Karpas-422 (cell line): ENCODE measurements around the gene FRAS1. TPM values are rescaled to one million over a fixed set of nuclear protein-coding genes. Genes with fewer than 3 reads are reported as not detected.

Source experiments
- DNase-seq: peaks from one replicate; pipeline ENCODE4 v3.0.0-alpha.2; 2015
- H2AFZ ChIP-seq: fragments of 200-600 bp; sonication (generic); 2 replicates; pipeline ENCODE4 v1.6.1; 2014; ENCODE audit warnings: antibody characterized with exemption, low read length, mixed read lengths
- H3K27ac ChIP-seq: fragments of 200-600 bp; sonication (generic); 2 replicates; pipeline ENCODE4 v1.5.1; 2014; ENCODE audit warnings: mild to moderate bottlenecking, low read length, moderate library complexity
- H3K27me3 ChIP-seq: fragments of 200-600 bp; sonication (generic); 2 replicates; pipeline ENCODE4 v1.6.1; 2014; ENCODE audit warnings: low read length, mixed read lengths
- H3K36me3 ChIP-seq: fragments of 200-600 bp; sonication (generic); 2 replicates; pipeline ENCODE4 v1.6.1; 2014; ENCODE audit warnings: low read length, mixed read lengths; ENCODE audit not compliant: insufficient read depth
- H3K4me1 ChIP-seq: fragments of 200-600 bp; sonication (generic); 2 replicates; pipeline ENCODE4 v1.6.1; 2014; ENCODE audit warnings: mild to moderate bottlenecking, low read length, mixed read lengths
- H3K4me2 ChIP-seq: fragments of 200-600 bp; sonication (generic); 2 replicates; pipeline ENCODE4 v1.6.1; 2014; ENCODE audit warnings: low read length, low read depth, mild to moderate bottlenecking; ENCODE audit not compliant: poor library complexity, severe bottlenecking
- H3K4me3 ChIP-seq: fragments of 200-600 bp; sonication (generic); 2 replicates; pipeline ENCODE4 v1.5.1; 2014; ENCODE audit warnings: mild to moderate bottlenecking, antibody characterized with exemption, low read length, mixed read lengths
- H3K79me2 ChIP-seq: fragments of 200-600 bp; sonication (generic); 2 replicates; pipeline ENCODE4 v1.6.1; 2014; ENCODE audit warnings: mild to moderate bottlenecking, low read length, mixed read lengths
- H3K9ac ChIP-seq: fragments of 200-600 bp; sonication (generic); 2 replicates; pipeline ENCODE4 v1.6.0; 2014; ENCODE audit warnings: low read length
- H3K9me2 ChIP-seq: fragments of 200-600 bp; sonication (generic), shearing (Covaris generic); replicated peaks from 2 replicates; pipeline ENCODE4 v1.6.0; 2014; ENCODE audit warnings: mild to moderate bottlenecking, low read length, moderate library complexity; ENCODE audit not compliant: insufficient read depth
- H3K9me3 ChIP-seq: fragments of 300-700, 200-600 bp; sonication (generic); 2 replicates; pipeline ENCODE4 v1.6.1; 2014; ENCODE audit warnings: low read length, mixed read lengths
- H4K20me1 ChIP-seq: fragments of 200-600 bp; sonication (generic); 2 replicates; pipeline ENCODE4 v1.6.1; 2014; ENCODE audit warnings: mild to moderate bottlenecking, antibody characterized with exemption, low read length, low read depth; ENCODE audit not compliant: insufficient read depth
- total RNA-seq: library from RNA; depleted of rRNA; stranded (reverse); fragments of >200 nt; shearing (Covaris generic); gene quantifications from 2 replicates; pipeline ENCODE4 v1.2.3, GENCODE V29; 2014; ENCODE audit warnings: low replicate concordance

The FRAS1 gene
- total RNA-seq, 1 experiment from 2014 or later, result not detected

DNA sequence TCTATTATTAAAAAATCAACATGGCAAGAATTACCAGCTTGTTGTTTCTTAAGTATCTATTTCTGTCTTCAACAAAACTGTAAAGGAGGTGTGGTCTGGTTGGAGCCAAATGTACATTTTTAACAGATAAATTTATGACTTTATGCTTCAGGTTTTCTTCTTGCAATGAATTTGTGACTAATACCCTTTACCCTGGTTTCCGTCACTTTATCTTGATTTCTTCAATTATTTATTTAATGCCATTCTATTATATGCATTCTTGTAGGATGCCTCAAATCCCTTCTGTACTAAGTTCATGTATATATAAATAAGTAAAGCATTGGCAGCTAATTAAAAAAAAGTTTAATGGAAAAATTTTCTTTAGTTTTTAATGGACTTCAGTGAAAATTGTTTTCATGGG is 453.0 kb downstream of the FRAS1 start:
- H3K36me3 ChIP-seq, result no peaks in the 10 kb centered on the region
- no peak overlapping the region for H2AFZ ChIP-seq
- H3K9me2 ChIP-seq, result no peaks in the 10 kb centered on the region
- H3K79me2 ChIP-seq, result no peaks in the 10 kb centered on the region
- DNase-seq, result no peak
- no peaks in the 10 kb centered on the region for H3K4me1 ChIP-seq
- H3K4me2 ChIP-seq, result no peak overlapping the region
- H3K4me3 ChIP-seq, result no peak overlapping the region
- no peaks in the 10 kb centered on the region for H3K9me3 ChIP-seq
- H4K20me1 ChIP-seq, result no peaks in the 10 kb centered on the region
- no peak overlapping the region for H3K27ac ChIP-seq
- no peak overlapping the region for H3K9ac ChIP-seq
- H3K27me3 ChIP-seq, result no peaks in the 10 kb centered on the region

DNA sequence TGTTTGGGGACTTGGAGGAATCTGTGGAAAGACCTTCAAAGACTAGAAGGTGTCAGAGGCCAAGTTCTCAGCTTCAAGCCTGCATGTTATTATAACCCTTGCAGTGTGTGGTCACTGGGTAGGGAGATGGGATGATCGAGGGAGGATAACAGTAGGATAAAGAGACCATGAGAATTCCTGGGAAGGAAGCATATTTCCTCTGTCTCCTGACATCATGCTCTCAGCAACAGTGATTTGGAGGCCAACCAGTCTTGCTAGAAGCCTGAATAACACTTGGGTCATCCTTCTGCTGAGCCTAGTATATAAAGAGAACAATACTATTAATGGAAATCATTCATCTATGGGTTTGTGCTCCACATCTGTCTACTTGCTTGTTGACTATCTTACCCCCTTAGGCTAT is 453.6 kb downstream of the FRAS1 start:
- Histone ChIP-seq H3K9me3 (no peaks in the 10 kb centered on the region), H3K36me3 (no peaks in the 10 kb centered on the region), H3K79me2 (no peaks in the 10 kb centered on the region), H3K4me1 (no peaks in the 10 kb centered on the region), H3K9me2 (no peaks in the 10 kb centered on the region), H3K4me2 (no peak overlapping the region), H4K20me1 (no peaks in the 10 kb centered on the region), H3K4me3 (no peak overlapping the region), H2AFZ (no peak overlapping the region), H3K27ac (no peak overlapping the region), H3K27me3 (no peaks in the 10 kb centered on the region), H3K9ac (no peak overlapping the region)
- no peak for DNase-seq

- Histone ChIP-seq H2AFZ (no peak overlapping the region), H4K20me1 (no peaks in the 10 kb centered on the region), H3K79me2 (no peaks in the 10 kb centered on the region), H3K4me2 (no peak overlapping the region), H3K36me3 (no peaks in the 10 kb centered on the region), H3K4me3 (no peak overlapping the region), H3K9ac (no peak overlapping the region), H3K4me1 (no peaks in the 10 kb centered on the region), H3K27me3 (no peaks in the 10 kb centered on the region), H3K9me2 (no peaks in the 10 kb centered on the region), H3K9me3 (no peaks in the 10 kb centered on the region), H3K27ac (no peak overlapping the region)
- DNase-seq, result no peak
These were observed 455.3 kb downstream of the FRAS1 start for GRCh38 chr4:78512357-78512920.

GRCh38 chr4:78513411-78513975 is 456.4 kb downstream of the FRAS1 start:
- Histone ChIP-seq H3K79me2 (no peaks in the 10 kb centered on the region), H4K20me1 (no peaks in the 10 kb centered on the region), H3K9me3 (no peaks in the 10 kb centered on the region), H3K9ac (no peak overlapping the region), H3K4me1 (no peaks in the 10 kb centered on the region), H3K27me3 (no peaks in the 10 kb centered on the region), H3K4me2 (no peak overlapping the region), H3K27ac (no peak overlapping the region), H3K36me3 (no peaks in the 10 kb centered on the region), H2AFZ (no peak overlapping the region), H3K9me2 (no peaks in the 10 kb centered on the region), H3K4me3 (no peak overlapping the region)
- no peak for DNase-seq

DNA sequence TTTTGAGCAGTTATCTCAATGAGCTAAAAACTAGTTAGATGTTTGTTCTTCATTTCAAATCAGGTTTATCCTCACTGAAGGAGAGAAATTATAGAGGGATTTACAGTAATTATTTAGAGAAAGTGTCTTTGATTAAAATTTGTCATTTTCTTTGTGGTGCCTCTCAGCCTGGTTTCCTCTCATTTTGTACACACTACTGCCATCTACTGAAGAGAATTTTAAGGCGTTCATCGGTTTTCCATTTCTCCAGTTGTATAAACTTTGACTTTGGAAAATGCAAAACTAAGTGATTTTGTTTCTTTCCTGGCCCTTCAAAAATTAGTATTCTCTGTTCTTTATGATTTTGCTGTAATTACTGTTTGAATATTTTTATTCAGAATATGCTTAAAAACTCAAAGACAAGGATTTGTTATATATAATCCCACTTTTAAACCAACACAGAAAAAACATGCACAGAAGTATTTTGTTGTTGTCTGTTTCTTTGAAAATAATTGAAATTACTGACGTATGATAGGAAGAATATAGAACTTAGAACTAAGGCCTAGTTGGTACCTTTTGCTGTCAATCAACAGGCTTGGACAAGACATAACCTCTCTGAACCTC is 460.0 kb downstream of the FRAS1 start:
- no peaks in the 10 kb centered on the region for H3K9me3 ChIP-seq
- H3K9me2 ChIP-seq, result no peaks in the 10 kb centered on the region
- H3K9ac ChIP-seq, result no peak overlapping the region
- no peaks in the 10 kb centered on the region for H3K79me2 ChIP-seq
- H3K4me2 ChIP-seq, result no peak overlapping the region
- H3K36me3 ChIP-seq, result no peaks in the 10 kb centered on the region
- H3K4me1 ChIP-seq, result no peaks in the 10 kb centered on the region
- DNase-seq, result peak; percentile 41
- H3K4me3 ChIP-seq, result no peak overlapping the region
- H3K27me3 ChIP-seq, result no peaks in the 10 kb centered on the region
- no peaks in the 10 kb centered on the region for H4K20me1 ChIP-seq
- no peak overlapping the region for H2AFZ ChIP-seq
- H3K27ac ChIP-seq, result no peak overlapping the region

DNA sequence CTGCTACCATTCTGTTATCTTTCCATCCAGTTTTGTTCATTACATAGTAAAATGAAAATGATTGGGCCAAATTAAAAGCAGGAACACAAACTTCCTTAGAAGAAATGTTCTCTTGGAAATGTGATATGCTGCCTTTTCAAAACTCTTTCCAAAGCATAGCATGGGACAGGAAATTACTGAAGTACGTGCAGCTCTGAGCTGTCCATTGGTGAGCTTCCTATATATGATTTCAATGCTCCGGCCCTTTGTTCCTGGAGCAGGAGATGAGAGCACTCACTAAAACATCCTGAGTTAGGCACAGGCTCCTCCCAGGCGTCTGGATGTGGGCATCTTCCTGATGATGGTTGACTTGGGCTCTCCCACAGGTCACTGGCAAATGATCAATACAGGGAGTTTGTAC is 461.4 kb downstream of the FRAS1 start:
- H4K20me1 ChIP-seq, result no peaks in the 10 kb centered on the region
- no peaks in the 10 kb centered on the region for H3K9me2 ChIP-seq
- DNase-seq, result no peak
- H3K27me3 ChIP-seq, result no peaks in the 10 kb centered on the region
- H2AFZ ChIP-seq, result no peak overlapping the region
- no peaks in the 10 kb centered on the region for H3K36me3 ChIP-seq
- H3K79me2 ChIP-seq, result no peaks in the 10 kb centered on the region
- no peak overlapping the region for H3K4me3 ChIP-seq
- no peak overlapping the region for H3K9ac ChIP-seq
- no peak overlapping the region for H3K27ac ChIP-seq
- H3K4me2 ChIP-seq, result no peak overlapping the region
- no peaks in the 10 kb centered on the region for H3K4me1 ChIP-seq
- no peaks in the 10 kb centered on the region for H3K9me3 ChIP-seq

DNA sequence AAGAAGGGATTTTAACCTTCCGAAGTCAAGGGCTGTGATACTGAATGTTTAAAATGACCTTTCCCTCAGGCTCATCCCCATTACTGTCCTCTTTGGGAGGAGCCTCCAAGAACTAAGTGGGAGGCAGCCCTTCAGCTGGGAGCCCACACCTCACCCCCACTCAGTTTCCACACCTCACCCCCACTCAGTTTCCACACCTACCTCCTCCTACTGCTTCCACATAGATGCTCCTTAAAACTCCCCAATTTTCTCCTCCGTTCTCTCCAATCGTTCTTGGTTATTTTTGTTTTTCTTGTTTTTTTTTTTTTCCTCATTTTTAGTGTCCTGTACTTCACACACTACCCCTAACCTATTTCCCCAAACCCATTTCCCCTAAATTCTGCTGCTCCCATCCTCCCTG is 462.8 kb downstream of the FRAS1 start:
- Histone ChIP-seq H3K27me3 (no peaks in the 10 kb centered on the region), H3K79me2 (no peaks in the 10 kb centered on the region), H3K36me3 (no peaks in the 10 kb centered on the region), H3K4me2 (no peak overlapping the region), H3K9me3 (no peaks in the 10 kb centered on the region), H3K9me2 (no peaks in the 10 kb centered on the region), H4K20me1 (no peaks in the 10 kb centered on the region), H3K9ac (no peak overlapping the region), H3K4me1 (no peaks in the 10 kb centered on the region), H3K4me3 (no peak overlapping the region), H2AFZ (no peak overlapping the region), H3K27ac (no peak overlapping the region)
- DNase-seq, result no peak

DNA sequence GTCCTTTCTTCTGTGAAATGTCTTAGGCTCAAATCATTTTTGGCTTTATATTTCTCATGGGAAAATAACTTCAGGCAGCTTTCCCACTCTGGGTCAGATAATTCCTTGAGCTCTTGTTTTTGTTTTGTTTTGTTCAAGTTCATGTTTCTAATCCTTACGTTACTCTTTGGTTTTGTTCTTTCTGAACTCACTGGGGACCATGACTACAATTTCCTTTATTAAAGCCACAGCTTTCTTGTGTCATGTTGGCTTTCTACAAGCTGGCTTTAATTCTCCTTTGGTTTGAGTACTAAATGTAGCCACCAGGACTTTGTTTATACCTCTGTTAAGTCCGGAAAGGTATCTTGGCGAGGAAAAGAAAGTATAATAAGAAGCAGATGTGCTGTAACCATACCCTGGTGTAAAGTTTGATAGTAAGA is 463.7 kb downstream of the FRAS1 start:
- Histone ChIP-seq H3K4me3 (no peak overlapping the region), H3K4me1 (no peaks in the 10 kb centered on the region), H3K36me3 (no peaks in the 10 kb centered on the region), H4K20me1 (no peaks in the 10 kb centered on the region), H3K9me3 (no peaks in the 10 kb centered on the region), H3K9me2 (no peaks in the 10 kb centered on the region), H3K4me2 (no peak overlapping the region), H3K79me2 (no peaks in the 10 kb centered on the region), H3K27me3 (no peaks in the 10 kb centered on the region), H3K9ac (no peak overlapping the region), H3K27ac (no peak overlapping the region), H2AFZ (no peak overlapping the region)
- no peak for DNase-seq
